Central memory CD8-positive, alpha-beta T cell (primary cell): ENCODE measurements around the gene ACKR2.
A peak's percentile ranks its signal among the peaks of the same experiment; 100 is the strongest.

Source experiments
- ATAC-seq: fragments of 150-1000 bp; cut with Tn5 transposase; replicated peaks from 2 replicates; pipeline ENCODE4 v1.10.0; 2022; ENCODE audit warnings: mild to moderate bottlenecking, moderate FRiP score, moderate number of reproducible peaks; ENCODE audit not compliant: poor library complexity, severe bottlenecking; ENCODE audit errors: extremely low read depth
- DNase-seq, 2 donors: peaks; one replicate each; pipeline ENCODE4 v3.0.0; 2021; ENCODE audit warnings: low spot score in 2 of 2
- H3K27ac Mint-ChIP-seq: one replicate; pipeline ENCODE4 v1.8.0; 2022; ENCODE audit warnings: low read depth, mild to moderate bottlenecking, moderate library complexity, mixed read lengths
- H3K27me3 Mint-ChIP-seq: one replicate; pipeline ENCODE4 v1.8.0; 2022; ENCODE audit warnings: mixed read lengths
- H3K36me3 Mint-ChIP-seq: one replicate; pipeline ENCODE4 v1.8.0; 2022; ENCODE audit warnings: mild to moderate bottlenecking, moderate library complexity, mixed read lengths; ENCODE audit not compliant: insufficient read depth
- H3K4me1 Mint-ChIP-seq: one replicate; pipeline ENCODE4 v1.8.0; 2022; ENCODE audit warnings: mixed read lengths
- H3K4me3 Mint-ChIP-seq: one replicate; pipeline ENCODE4 v1.8.0; 2022; ENCODE audit warnings: mild to moderate bottlenecking, moderate library complexity, mixed read lengths
- H3K9me3 Mint-ChIP-seq: one replicate; pipeline ENCODE4 v1.8.0; 2022; ENCODE audit warnings: mixed read lengths

Gene ACKR2

GRCh38 chr3:42780892-42781700, 28.1 kb upstream of the ACKR2 start:
- DNase-seq (peak in 1 of 2 donors; percentile 27), ATAC-seq (peak; percentile 67)
- no peaks in the 10 kb centered on the region for H3K9me3 Mint-ChIP-seq
- no peaks in the 10 kb centered on the region for H3K27me3 Mint-ChIP-seq
- H3K36me3 Mint-ChIP-seq, result peaks cover 16% of the 10 kb centered on the region
- H3K4me3 Mint-ChIP-seq, result no peak overlapping the region
- no peak overlapping the region for H3K27ac Mint-ChIP-seq
- H3K4me1 Mint-ChIP-seq, result no peaks in the 10 kb centered on the region

GRCh38 chr3:42786212-42786611, 23.0 kb upstream of the ACKR2 start:
- no peak overlapping the region for H3K4me3 Mint-ChIP-seq
- ATAC-seq, result no peak
- no peak overlapping the region for H3K27ac Mint-ChIP-seq
- H3K27me3 Mint-ChIP-seq, result no peaks in the 10 kb centered on the region
- no peaks in the 10 kb centered on the region for H3K9me3 Mint-ChIP-seq
- H3K4me1 Mint-ChIP-seq, result peaks cover 10% of the 10 kb centered on the region
- H3K36me3 Mint-ChIP-seq, result peaks cover 26% of the 10 kb centered on the region
- DNase-seq, result no peak

- no peak for ATAC-seq
- H3K27ac Mint-ChIP-seq, result no peak overlapping the region
- H3K9me3 Mint-ChIP-seq, result no peaks in the 10 kb centered on the region
- H3K4me3 Mint-ChIP-seq, result no peak overlapping the region
- H3K4me1 Mint-ChIP-seq, result peaks cover 10% of the 10 kb centered on the region
- peaks cover 26% of the 10 kb centered on the region for H3K36me3 Mint-ChIP-seq
- H3K27me3 Mint-ChIP-seq, result no peaks in the 10 kb centered on the region
- no peak for DNase-seq
Measured at GRCh38 chr3:42786631-42787030, 22.6 kb upstream of the ACKR2 start.

- no peak overlapping the region for H3K4me3 Mint-ChIP-seq
- peaks cover 21% of the 10 kb centered on the region for H3K4me1 Mint-ChIP-seq
- H3K27me3 Mint-ChIP-seq, result no peaks in the 10 kb centered on the region
- DNase-seq (no peak), ATAC-seq (no peak)
- H3K9me3 Mint-ChIP-seq, result no peaks in the 10 kb centered on the region
- H3K27ac Mint-ChIP-seq, result no peak overlapping the region
- H3K36me3 Mint-ChIP-seq, result peaks cover 32% of the 10 kb centered on the region
Measured at GRCh38 chr3:42790714-42791229, 18.5 kb upstream of the ACKR2 start.

- H3K27ac Mint-ChIP-seq, result no peak overlapping the region
Measured at GRCh38 chr3:42795621-42796181, 13.5 kb upstream of the ACKR2 start.

GRCh38 chr3:42796332-42796885, 12.8 kb upstream of the ACKR2 start:
- Mint-ChIP-seq H3K4me3 (no peak overlapping the region), H3K27ac (peak overlapping the region; percentile 35), H3K4me1 (peaks cover 30% of the 10 kb centered on the region), H3K36me3 (peaks cover 13% of the 10 kb centered on the region), H3K27me3 (no peaks in the 10 kb centered on the region), H3K9me3 (no peaks in the 10 kb centered on the region)
- no peak for DNase-seq
- no peak for ATAC-seq

More at GRCh38 chr3:42795621-42796181, 13.5 kb upstream of the ACKR2 start:
- no peak for DNase-seq
- no peak for ATAC-seq
- peaks cover 15% of the 10 kb centered on the region for H3K36me3 Mint-ChIP-seq
- H3K27me3 Mint-ChIP-seq, result no peaks in the 10 kb centered on the region
- no peak overlapping the region for H3K4me3 Mint-ChIP-seq
- peaks cover 29% of the 10 kb centered on the region for H3K4me1 Mint-ChIP-seq
- no peaks in the 10 kb centered on the region for H3K9me3 Mint-ChIP-seq

- DNase-seq, result no peak
- Mint-ChIP-seq H3K27ac (no peak overlapping the region), H3K4me1 (peaks cover 50% of the 10 kb centered on the region), H3K27me3 (no peaks in the 10 kb centered on the region), H3K9me3 (no peaks in the 10 kb centered on the region), H3K4me3 (no peak overlapping the region), H3K36me3 (peaks cover 5% of the 10 kb centered on the region)
- no peak for ATAC-seq
Measured at GRCh38 chr3:42799376-42799775, 9.9 kb upstream of the ACKR2 start.

GRCh38 chr3:42800251-42800650, 9.0 kb upstream of the ACKR2 start:
- no peaks in the 10 kb centered on the region for H3K27me3 Mint-ChIP-seq
- H3K4me3 Mint-ChIP-seq, result no peak overlapping the region
- ATAC-seq (no peak), DNase-seq (no peak)
- peaks cover 7% of the 10 kb centered on the region for H3K36me3 Mint-ChIP-seq
- H3K9me3 Mint-ChIP-seq, result no peaks in the 10 kb centered on the region
- H3K4me1 Mint-ChIP-seq, result peaks cover 52% of the 10 kb centered on the region
- H3K27ac Mint-ChIP-seq, result no peak overlapping the region

GRCh38 chr3:42801048-42801620, 8.1 kb upstream of the ACKR2 start:
- DNase-seq (no peak), ATAC-seq (no peak)
- Mint-ChIP-seq H3K27me3 (no peaks in the 10 kb centered on the region), H3K9me3 (no peaks in the 10 kb centered on the region), H3K4me1 (peaks cover 45% of the 10 kb centered on the region), H3K27ac (no peak overlapping the region), H3K36me3 (peaks cover 7% of the 10 kb centered on the region), H3K4me3 (no peak overlapping the region)

GRCh38 chr3:42801784-42802183, 7.5 kb upstream of the ACKR2 start:
- Mint-ChIP-seq H3K27me3 (no peaks in the 10 kb centered on the region), H3K36me3 (peaks cover 7% of the 10 kb centered on the region), H3K4me1 (peaks cover 45% of the 10 kb centered on the region), H3K4me3 (no peak overlapping the region), H3K27ac (no peak overlapping the region), H3K9me3 (no peaks in the 10 kb centered on the region)
- ATAC-seq (no peak), DNase-seq (no peak)

GRCh38 chr3:42802876-42803413, 6.3 kb upstream of the ACKR2 start:
- no peak for ATAC-seq
- Mint-ChIP-seq H3K4me3 (peak overlapping the region; percentile 95), H3K27me3 (no peaks in the 10 kb centered on the region), H3K27ac (no peak overlapping the region), H3K9me3 (no peaks in the 10 kb centered on the region), H3K4me1 (peaks cover 45% of the 10 kb centered on the region), H3K36me3 (peaks cover 7% of the 10 kb centered on the region)
- no peak for DNase-seq

- H3K4me1 Mint-ChIP-seq, result peaks cover 45% of the 10 kb centered on the region
Measured at GRCh38 chr3:42803414-42804105, 5.7 kb upstream of the ACKR2 start.

More at GRCh38 chr3:42803414-42804105, 5.7 kb upstream of the ACKR2 start:
- Mint-ChIP-seq H3K27me3 (no peaks in the 10 kb centered on the region), H3K9me3 (no peaks in the 10 kb centered on the region), H3K36me3 (peaks cover 7% of the 10 kb centered on the region), H3K27ac (peak overlapping the region; percentile 97), H3K4me3 (peak overlapping the region; percentile 95)
- ATAC-seq, result peak; percentile 24
- DNase-seq, result peak in 1 of 2 donors; percentile 16
